GM21423 (cell line): ENCODE measurements around the gene LMBR1.
A peak's percentile ranks its signal among the peaks of the same experiment; 100 is the strongest.
"Not testable (repeated sequence)": the region's sequence is repeated elsewhere in the genome, so short reads cannot be mapped to it uniquely, and the experiment has no call there.

Source experiments
- ATAC-seq: cut with Tn5 transposase; IDR thresholded peaks from one replicate; pipeline ENCODE4 v1.9.1; 2021; ENCODE audit warnings: mild to moderate bottlenecking, moderate library complexity; ENCODE audit not compliant: unreplicated experiment

Gene LMBR1

GRCh38 chr7:156892821-156893706 is at the start of gene LMBR1:
Gene LMBR1 (minus strand): TSS chr7:156893183. CDS start chr7:156892993, 190 bp downstream.
- peak; percentile 71 for ATAC-seq

GRCh38 chr7:156942708-156943090 is 49.7 kb upstream of the LMBR1 start:
- ATAC-seq, result no peak

- ATAC-seq, result no peak
Observed at GRCh38 chr7:156941393-156942182, 48.6 kb upstream of the LMBR1 start.

- no peak for ATAC-seq
Observed at GRCh38 chr7:156940421-156941122, 47.6 kb upstream of the LMBR1 start.

GRCh38 chr7:156936766-156937165 is 43.8 kb upstream of the LMBR1 start:
- ATAC-seq, result not testable (repeated sequence)

- ATAC-seq, result no peak
Observed at GRCh38 chr7:156935250-156935649, 42.3 kb upstream of the LMBR1 start.

- ATAC-seq, result no peak
Observed at GRCh38 chr7:156932006-156932405, 39.0 kb upstream of the LMBR1 start.

GRCh38 chr7:156929789-156930539 is 37.0 kb upstream of the LMBR1 start:
- ATAC-seq, result no peak

- ATAC-seq, result no peak
Observed at GRCh38 chr7:156928406-156928747, 35.4 kb upstream of the LMBR1 start.

- no peak for ATAC-seq
Observed at GRCh38 chr7:156927571-156928405, 34.8 kb upstream of the LMBR1 start.

- not testable (repeated sequence) for ATAC-seq
Observed at GRCh38 chr7:156925821-156926220, 32.8 kb upstream of the LMBR1 start.

- not testable (repeated sequence) for ATAC-seq
Observed at GRCh38 chr7:156922304-156922703, 29.3 kb upstream of the LMBR1 start.

- ATAC-seq, result not testable (repeated sequence)
Observed at GRCh38 chr7:156920487-156921373, 27.7 kb upstream of the LMBR1 start.

- no peak for ATAC-seq
Observed at GRCh38 chr7:156920076-156920475, 27.1 kb upstream of the LMBR1 start.

GRCh38 chr7:156919132-156919713 is 26.2 kb upstream of the LMBR1 start:
- ATAC-seq, result no peak

GRCh38 chr7:156918635-156919034 is 25.7 kb upstream of the LMBR1 start:
- ATAC-seq, result no peak

- not testable (repeated sequence) for ATAC-seq
Observed at GRCh38 chr7:156909574-156910252, 16.7 kb upstream of the LMBR1 start.

GRCh38 chr7:156907656-156908055 is 14.7 kb upstream of the LMBR1 start:
- no peak for ATAC-seq
